ENCODE measurements around the gene SKIL.
A peak's percentile ranks its signal among the peaks of the same experiment; 100 is the strongest.

Gene SKIL

GRCh38 chr3:170346481-170347392 lies 10.8 kb upstream of the SKIL start:
- no peak for DNase-seq (ENCODE audit: low read depth in 2 of 3, low spot score in 1 of 3)

GRCh38 chr3:170350515-170351413 lies 6.8 kb upstream of the SKIL start:
- DNase-seq (ENCODE audit: low read depth in 2 of 3, low spot score in 1 of 3): no peak

- no peak for DNase-seq (ENCODE audit: low read depth in 2 of 3, low spot score in 1 of 3)
Measured at GRCh38 chr3:170352936-170353335, 4.6 kb upstream of the SKIL start.

- DNase-seq (ENCODE audit: low read depth in 2 of 3, low spot score in 1 of 3): no peak
Measured at GRCh38 chr3:170353485-170353884, 4.0 kb upstream of the SKIL start.

GRCh38 chr3:170354760-170355159 lies 2.8 kb upstream of the SKIL start:
- no peak for DNase-seq (ENCODE audit: low read depth in 2 of 3, low spot score in 1 of 3)

GRCh38 chr3:170355738-170356595 lies 1.5 kb upstream of the SKIL start:
- peak in 1 of 3 donors; percentile 7 for DNase-seq (ENCODE audit: low read depth in 2 of 3, low spot score in 1 of 3)

- DNase-seq (ENCODE audit: low read depth in 2 of 3, low spot score in 1 of 3): peak; percentile 9 to 53 (median 11)
Measured at GRCh38 chr3:170356596-170357175, 829 bp upstream of the SKIL start.

GRCh38 chr3:170358042-170359010 lies 811 bp downstream of the SKIL start:
- peak; percentile 58 to 65 (median 62) for DNase-seq (ENCODE audit: low read depth in 2 of 3, low spot score in 1 of 3)

GRCh38 chr3:170359178-170359704 lies 1.7 kb downstream of the SKIL start:
- no peak for DNase-seq (ENCODE audit: low read depth in 2 of 3, low spot score in 1 of 3)

GRCh38 chr3:170360466-170360865 lies 3.0 kb downstream of the SKIL start:
- DNase-seq (ENCODE audit: low read depth in 2 of 3, low spot score in 1 of 3): no peak

- DNase-seq (ENCODE audit: low read depth in 2 of 3, low spot score in 1 of 3): no peak
Measured at GRCh38 chr3:170360916-170361315, 3.4 kb downstream of the SKIL start.

GRCh38 chr3:170361711-170362110 lies 4.2 kb downstream of the SKIL start:
- DNase-seq (ENCODE audit: low read depth in 2 of 3, low spot score in 1 of 3): no peak

GRCh38 chr3:170363471-170363994 lies 6.0 kb downstream of the SKIL start:
- no peak for DNase-seq (ENCODE audit: low read depth in 2 of 3, low spot score in 1 of 3)

GRCh38 chr3:170364965-170365364 lies 7.5 kb downstream of the SKIL start:
- DNase-seq (ENCODE audit: low read depth in 2 of 3, low spot score in 1 of 3): no peak

- DNase-seq (ENCODE audit: low read depth in 2 of 3, low spot score in 1 of 3): no peak
Measured at GRCh38 chr3:170367797-170368196, 10.3 kb downstream of the SKIL start.

GRCh38 chr3:170368921-170369320 lies 11.4 kb downstream of the SKIL start:
- no peak for DNase-seq (ENCODE audit: low read depth in 2 of 3, low spot score in 1 of 3)

GRCh38 chr3:170372190-170372879 lies 14.8 kb downstream of the SKIL start:
- DNase-seq (ENCODE audit: low read depth in 2 of 3, low spot score in 1 of 3): no peak

GRCh38 chr3:170383567-170383966 lies 26.1 kb downstream of the SKIL start:
- DNase-seq (ENCODE audit: low read depth in 2 of 3, low spot score in 1 of 3): no peak

Data from stimulated activated CD4-positive, alpha-beta T cell treated with anti-CD3 and anti-CD28 coated beads, Interleukin-12 subunit alpha, Interleukin-12 subunit beta, amount 100 ng/mL, for 48 hours (primary cell).